ENCODE data around the gene ENOX1. TPM values are rescaled to one million over a fixed set of nuclear protein-coding genes. Genes with fewer than 3 reads are reported as not detected.

Gene ENOX1
- total and polyA plus RNA-seq, 9 of the 15 experiments (the other 6 are each of a cell fraction or from before 2014, with no cell fraction given): not detected

GRCh38 chr13:43561081-43561480 lies 225.7 kb downstream of the ENOX1 start (continued):
- no peak for TF ChIP-seq TFE3 (CRISPR knock-in tag; IDR thresholded peaks at IDR 0.05)
- no peak for TF ChIP-seq TARDBP (IDR thresholded peaks at IDR 0.05)
- no peak for TF ChIP-seq ZNF217 (CRISPR knock-in tag; IDR thresholded peaks at IDR 0.05)
- no peak for TF ChIP-seq EHMT2 (IDR thresholded peaks at IDR 0.05)
- no peak for TF ChIP-seq ZNF609 (CRISPR knock-in tag; IDR thresholded peaks at IDR 0.05; ENCODE audit: borderline replicate concordance)
- no peak for TF ChIP-seq ZNF511 (CRISPR knock-in tag; IDR thresholded peaks at IDR 0.05)
- no peak for TF ChIP-seq MTA3 (IDR thresholded peaks at IDR 0.05; ENCODE audit: borderline replicate concordance)
- TF ChIP-seq DACH1 (IDR thresholded peaks at IDR 0.05; ENCODE audit: partially characterized antibody): no peak
- TF ChIP-seq ZBTB26 (CRISPR knock-in tag; IDR thresholded peaks at IDR 0.05): no peak
